ENCODE measurements around the gene PDE7B.

PDE7B gene

DNA sequence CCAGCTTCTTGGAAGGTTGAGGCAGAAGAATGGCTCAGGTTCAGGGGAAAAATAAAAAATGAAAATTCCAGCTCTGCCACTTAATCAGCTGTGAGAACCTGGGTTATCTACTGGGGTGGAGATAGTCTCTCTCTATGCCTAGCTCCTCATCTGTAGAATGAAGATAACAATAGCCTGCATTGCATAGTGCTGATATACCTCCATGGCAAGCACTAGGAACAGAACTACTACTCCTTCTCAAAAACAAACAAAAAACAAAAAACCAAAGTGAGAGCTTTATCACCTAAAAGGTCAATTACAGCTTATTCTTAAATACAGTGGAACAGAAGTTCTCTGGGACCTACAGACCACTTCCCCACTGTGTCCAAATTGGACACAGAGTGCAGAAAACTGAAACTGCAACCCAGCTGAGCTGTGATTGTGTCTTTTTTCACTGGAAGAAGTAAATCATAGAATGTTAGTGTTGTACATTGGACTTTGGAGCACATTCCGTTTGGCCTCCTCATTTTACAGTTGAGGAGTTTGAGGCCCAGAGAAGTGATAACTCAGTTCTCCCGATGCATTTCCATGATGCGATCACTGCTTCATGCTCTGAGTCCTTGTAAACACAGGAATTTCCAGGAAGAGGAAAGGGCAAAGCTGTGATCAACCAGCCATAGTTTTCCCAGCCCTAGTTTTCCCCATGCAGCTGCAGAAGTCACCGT lies 375.3 kb downstream of the PDE7B start:
- Histone ChIP-seq H3K36me3 (ENCODE audit: control insufficient read depth in 1 of 2, insufficient read depth in 2 of 2, low read length in 2 of 2) (no peaks in the 10 kb centered on the region), H3K9me3 (ENCODE audit: control insufficient read depth in 1 of 2, low read length in 2 of 2) (no peaks in the 10 kb centered on the region), H3K27ac (ENCODE audit: low read length) (peak overlapping the region; percentile 42), H3K4me1 (ENCODE audit: control insufficient read depth in 1 of 2, insufficient read depth in 2 of 2, low read length in 2 of 2) (peaks cover 0 to 3% of the 10 kb centered on the region in 2 donors), H3K4me3 (ENCODE audit: low read depth in 1 of 2, low read length in 2 of 2) (peak overlapping the region; percentile 39 to 48), H3K27me3 (ENCODE audit: low read depth, low read length) (no peaks in the 10 kb centered on the region)

DNA sequence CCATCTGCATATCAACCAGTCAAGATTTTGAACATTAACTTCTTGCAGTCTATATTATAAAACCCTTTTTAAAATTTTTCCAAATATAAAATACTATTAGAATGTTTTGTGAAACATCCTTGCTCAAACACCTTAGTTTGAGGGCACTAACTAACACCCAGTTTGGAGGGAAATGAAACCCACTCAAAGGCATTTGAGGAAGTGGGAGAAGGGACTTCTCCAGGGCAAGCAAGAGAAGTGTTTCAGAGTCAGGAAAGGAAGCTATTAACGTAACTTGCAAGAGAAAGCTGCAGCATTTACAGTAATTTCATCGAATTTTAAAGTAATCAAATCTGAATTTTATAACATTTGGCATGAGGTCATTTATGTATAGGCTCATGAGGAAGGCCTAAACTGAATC lies 377.3 kb downstream of the PDE7B start:
- no peak overlapping the region for H3K4me3 ChIP-seq (ENCODE audit: low read depth in 1 of 2, low read length in 2 of 2)
- H3K9me3 ChIP-seq (ENCODE audit: control insufficient read depth in 1 of 2, low read length in 2 of 2) = no peaks in the 10 kb centered on the region
- no peak overlapping the region for H3K27ac ChIP-seq (ENCODE audit: low read length)

DNA sequence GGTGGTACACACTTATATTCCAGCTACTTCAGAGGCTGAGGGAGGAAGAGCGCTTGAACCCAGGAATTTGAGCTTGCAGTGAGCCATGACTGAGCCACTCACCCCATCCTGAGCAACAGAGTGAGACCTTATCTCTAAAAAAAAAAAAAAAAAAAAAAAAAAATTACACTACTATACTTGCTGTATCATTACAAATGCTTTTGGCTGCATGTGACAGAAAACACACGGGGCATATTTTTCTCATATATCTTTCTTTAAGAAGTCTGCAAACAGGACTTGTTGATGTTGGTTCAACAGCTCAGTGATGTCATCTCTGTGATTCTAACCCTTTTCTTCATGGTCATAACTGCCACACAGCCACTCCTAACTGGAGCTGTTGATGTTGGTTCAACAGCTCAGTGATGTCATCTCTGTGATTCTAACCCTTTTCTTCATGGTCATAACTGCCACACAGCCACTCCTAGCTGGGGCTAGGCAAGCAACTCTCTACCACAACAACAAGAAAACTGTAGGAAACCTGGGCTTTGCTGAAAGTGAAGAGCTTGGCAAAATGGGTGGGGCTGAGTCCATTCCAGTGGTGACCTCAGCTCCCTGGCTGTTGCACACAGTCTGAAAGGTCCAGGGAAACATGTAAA lies 378.8 kb downstream of the PDE7B start:
- Histone ChIP-seq H3K27me3 (ENCODE audit: low read depth, low read length) (no peaks in the 10 kb centered on the region), H3K9me3 (ENCODE audit: control insufficient read depth in 1 of 2, low read length in 2 of 2) (no peaks in the 10 kb centered on the region), H3K27ac (ENCODE audit: low read length) (no peak overlapping the region), H3K4me1 (ENCODE audit: control insufficient read depth in 1 of 2, insufficient read depth in 2 of 2, low read length in 2 of 2) (peaks cover 0 to 3% of the 10 kb centered on the region in 2 donors), H3K36me3 (ENCODE audit: control insufficient read depth in 1 of 2, insufficient read depth in 2 of 2, low read length in 2 of 2) (no peaks in the 10 kb centered on the region), H3K4me3 (ENCODE audit: low read depth in 1 of 2, low read length in 2 of 2) (no peak overlapping the region)

More for the DNA sequence above, 377.3 kb downstream of the PDE7B start:
- peaks cover 0 to 3% of the 10 kb centered on the region in 2 donors for H3K4me1 ChIP-seq (ENCODE audit: control insufficient read depth in 1 of 2, insufficient read depth in 2 of 2, low read length in 2 of 2)
- H3K36me3 ChIP-seq (ENCODE audit: control insufficient read depth in 1 of 2, insufficient read depth in 2 of 2, low read length in 2 of 2) = no peaks in the 10 kb centered on the region
- no peaks in the 10 kb centered on the region for H3K27me3 ChIP-seq (ENCODE audit: low read depth, low read length)

DNA sequence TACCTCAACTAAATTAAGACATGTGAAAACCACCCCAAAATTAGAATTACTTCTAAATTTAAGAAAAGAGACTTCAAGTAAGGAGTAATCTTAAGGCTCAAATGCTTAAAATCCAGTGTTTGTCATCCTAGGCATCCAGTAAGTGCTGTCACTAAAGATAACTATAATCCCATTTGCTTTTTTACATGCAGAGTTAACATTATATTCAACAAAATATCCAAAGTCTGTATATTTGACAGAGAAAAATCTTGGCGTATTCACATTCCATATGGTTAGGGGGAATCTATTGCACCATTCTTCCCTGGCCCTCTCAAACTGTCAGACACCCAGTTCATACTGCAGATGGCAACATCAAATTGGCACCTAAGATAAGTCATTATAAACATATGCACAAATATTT lies 381.2 kb downstream of the PDE7B start:
- Histone ChIP-seq H3K4me3 (ENCODE audit: low read depth in 1 of 2, low read length in 2 of 2) (no peak overlapping the region), H3K27me3 (ENCODE audit: low read depth, low read length) (no peaks in the 10 kb centered on the region), H3K9me3 (ENCODE audit: control insufficient read depth in 1 of 2, low read length in 2 of 2) (no peaks in the 10 kb centered on the region), H3K4me1 (ENCODE audit: control insufficient read depth in 1 of 2, insufficient read depth in 2 of 2, low read length in 2 of 2) (no peaks in the 10 kb centered on the region), H3K36me3 (ENCODE audit: control insufficient read depth in 1 of 2, insufficient read depth in 2 of 2, low read length in 2 of 2) (no peaks in the 10 kb centered on the region), H3K27ac (ENCODE audit: low read length) (no peak overlapping the region)

DNA sequence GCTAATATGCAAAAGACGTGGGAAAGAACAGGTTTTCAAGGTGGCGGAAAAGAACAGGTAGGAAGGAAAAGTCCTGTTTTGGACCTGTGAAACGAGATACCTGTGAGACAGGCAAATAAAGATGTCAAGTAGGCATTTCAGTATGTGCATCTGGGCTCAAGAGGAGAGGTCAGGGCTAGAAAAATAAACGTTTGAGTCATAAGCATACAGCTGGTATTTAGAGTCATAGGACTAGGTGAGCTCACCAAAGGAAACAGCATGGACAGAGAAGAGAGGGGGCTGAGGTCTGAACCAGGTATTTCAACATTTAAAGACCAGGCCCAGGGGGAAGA lies 383.7 kb downstream of the PDE7B start:
- Histone ChIP-seq H3K27me3 (ENCODE audit: low read depth, low read length) (no peaks in the 10 kb centered on the region), H3K27ac (ENCODE audit: low read length) (no peak overlapping the region), H3K36me3 (ENCODE audit: control insufficient read depth in 1 of 2, insufficient read depth in 2 of 2, low read length in 2 of 2) (no peaks in the 10 kb centered on the region), H3K4me1 (ENCODE audit: control insufficient read depth in 1 of 2, insufficient read depth in 2 of 2, low read length in 2 of 2) (no peaks in the 10 kb centered on the region), H3K9me3 (ENCODE audit: control insufficient read depth in 1 of 2, low read length in 2 of 2) (no peaks in the 10 kb centered on the region), H3K4me3 (ENCODE audit: low read depth in 1 of 2, low read length in 2 of 2) (no peak overlapping the region)

DNA sequence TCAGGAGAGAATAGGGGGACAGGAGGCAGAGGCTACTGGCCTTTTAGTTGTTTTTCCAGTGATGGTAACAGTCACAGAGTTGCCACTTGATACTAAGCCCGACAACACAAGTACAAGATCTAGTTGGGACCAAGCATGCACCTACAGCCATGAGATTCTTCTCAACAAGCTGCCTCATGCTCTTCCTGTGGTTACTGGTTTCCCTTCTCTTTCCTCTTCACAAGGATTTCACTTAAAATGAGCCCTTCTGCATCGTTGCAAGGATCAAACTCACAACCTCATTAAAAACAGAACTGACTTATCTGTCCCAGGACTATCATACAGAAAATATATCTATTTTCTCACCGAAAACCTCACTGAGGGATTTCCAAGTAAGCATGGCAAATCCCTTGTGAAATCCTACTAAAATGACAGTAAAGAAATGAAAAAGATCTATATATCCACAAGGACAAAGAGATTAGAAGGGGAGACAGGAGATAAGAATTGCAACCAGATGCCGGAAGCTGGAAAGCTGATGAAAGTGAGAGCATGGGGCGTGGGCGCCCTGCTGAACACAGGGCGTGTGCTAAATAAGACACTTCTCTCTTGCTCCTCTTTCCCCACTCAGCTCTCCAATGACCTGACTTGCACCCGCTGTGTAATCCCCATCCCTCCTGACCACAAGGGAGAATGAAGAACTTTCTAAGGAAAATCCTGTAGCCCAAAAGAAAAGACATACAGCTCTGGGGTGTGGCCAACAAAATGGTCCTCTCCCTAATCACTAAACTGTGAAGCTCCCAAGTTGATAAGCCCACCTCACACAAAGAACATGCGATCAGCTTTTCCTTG lies 385.2 kb downstream of the PDE7B start:
- no peaks in the 10 kb centered on the region for H3K9me3 ChIP-seq (ENCODE audit: control insufficient read depth in 1 of 2, low read length in 2 of 2)
- no peaks in the 10 kb centered on the region for H3K36me3 ChIP-seq (ENCODE audit: control insufficient read depth in 1 of 2, insufficient read depth in 2 of 2, low read length in 2 of 2)
- H3K4me1 ChIP-seq (ENCODE audit: control insufficient read depth in 1 of 2, insufficient read depth in 2 of 2, low read length in 2 of 2) = no peaks in the 10 kb centered on the region
- no peaks in the 10 kb centered on the region for H3K27me3 ChIP-seq (ENCODE audit: low read depth, low read length)
- H3K4me3 ChIP-seq (ENCODE audit: low read depth in 1 of 2, low read length in 2 of 2) = no peak overlapping the region
- no peak overlapping the region for H3K27ac ChIP-seq (ENCODE audit: low read length)

DNA sequence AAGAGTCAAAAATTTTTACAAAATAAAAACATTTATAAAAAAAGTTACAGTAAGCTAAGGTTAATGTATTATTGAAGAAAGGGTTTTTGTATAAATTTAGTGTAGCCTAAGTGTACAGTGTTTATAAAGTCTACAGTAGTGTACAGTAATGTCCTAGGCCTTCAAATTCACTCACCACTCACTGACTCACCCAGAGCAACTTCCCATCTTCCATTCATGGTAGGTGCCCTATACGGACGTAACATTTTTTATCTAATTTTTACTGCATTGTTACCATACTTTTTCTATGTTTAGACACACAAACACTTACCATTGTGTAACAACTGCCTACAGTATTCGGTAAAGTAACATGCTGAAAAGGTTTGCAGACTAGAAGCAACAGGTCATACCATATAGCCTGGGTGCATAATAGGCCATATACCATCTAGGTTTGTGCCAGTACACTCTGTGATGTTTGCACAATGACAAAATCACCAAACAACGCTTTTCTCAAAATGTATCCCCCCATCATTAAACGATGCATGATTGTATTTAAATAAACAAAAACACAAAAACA lies 392.6 kb downstream of the PDE7B start:
- H3K27me3 ChIP-seq (ENCODE audit: low read depth, low read length) = no peaks in the 10 kb centered on the region
- H3K9me3 ChIP-seq (ENCODE audit: control insufficient read depth in 1 of 2, low read length in 2 of 2) = no peaks in the 10 kb centered on the region
- H3K4me1 ChIP-seq (ENCODE audit: control insufficient read depth in 1 of 2, insufficient read depth in 2 of 2, low read length in 2 of 2) = no peaks in the 10 kb centered on the region
- no peak overlapping the region for H3K27ac ChIP-seq (ENCODE audit: low read length)
- H3K36me3 ChIP-seq (ENCODE audit: control insufficient read depth in 1 of 2, insufficient read depth in 2 of 2, low read length in 2 of 2) = no peaks in the 10 kb centered on the region
- no peak overlapping the region for H3K4me3 ChIP-seq (ENCODE audit: low read depth in 1 of 2, low read length in 2 of 2)
